ENCODE data around the gene C1QTNF2.

GRCh38 chr5:160420331-160420610, 49.8 kb upstream of the C1QTNF2 start:
- no peak for TF ChIP-seq FOXM1 (IDR thresholded peaks at IDR 0.05; ENCODE audit: borderline replicate concordance)
- no peak for TF ChIP-seq TARDBP (IDR thresholded peaks at IDR 0.05)
- TF ChIP-seq SP1 (IDR thresholded peaks at IDR 0.05), result no peak

Measured in HEK293T (cell line).